HCT116 (cell line): Measurements from ENCODE around the gene FHIT. TPM values are rescaled to one million over a fixed set of nuclear protein-coding genes. Genes with fewer than 3 reads are reported as not detected.

ENCODE experiments used
- ATAC-seq: fragments of 200-7000 bp; cut with Tn5 transposase; 2 replicates; pipeline ENCODE4 v1.9.1; 2020; ENCODE audit warnings: mild to moderate bottlenecking, moderate library complexity
- BruUV-seq: library from RNA; stranded (reverse); fragments of 400-500 nt; replicated peaks from 2 replicates; lab custom pipeline; 2021; lab: Mats Ljungman, UMichigan
- CTCF ChIA-PET: fragments of 300-600 bp; sonication (Branson Sonifier 250); formaldehyde crosslinking; loops from one replicate; lab custom pipeline; 2021; ENCODE audit warnings: antibody characterized with exemption; lab: Charles Lee
- POLR2A ChIA-PET: fragments of 300-600, 350-600 bp; sonication (Branson Sonifier 250); formaldehyde crosslinking; loops from one replicate; lab custom pipeline; 2021; ENCODE audit warnings: antibody characterized with exemption; lab: Charles Lee
- RAD21 ChIA-PET, 2 experiments: fragments of 300-600 bp; sonication (Branson Sonifier 250); formaldehyde crosslinking; loops; one replicate each; lab custom pipeline; 2023; ENCODE audit warnings: low total read pairs in 2 of 2; ENCODE audit not compliant: uncharacterized antibody in 2 of 2, unreplicated experiment in 2 of 2, low non-redundant PET in 1 of 2; lab: Charles Lee
- DNase-seq: peaks from one replicate; pipeline ENCODE4 v3.0.0-alpha.2; 2010; ENCODE audit warnings: low read depth, low spot score
- H2AFZ ChIP-seq: fragments of 200-600 bp; shearing (Covaris generic), sonication (generic); 2 replicates; pipeline ENCODE4 v1.6.1; 2017; ENCODE audit warnings: low read depth, mixed run types, mixed read lengths, antibody characterized with exemption, low read length; ENCODE audit not compliant: poor library complexity, severe bottlenecking
- H3K27ac ChIP-seq: 2 replicates; pipeline ENCODE4 v1.5.1; 2012; ENCODE audit warnings: low read depth, low read length
- H3K27me3 ChIP-seq: fragments of 200-600 bp; sonication (generic); 2 replicates; pipeline ENCODE4 v1.6.1; 2016; ENCODE audit warnings: mixed run types, low read length, mixed read lengths; ENCODE audit not compliant: insufficient read depth
- H3K36me3 ChIP-seq, 2 experiments: fragments of 200-500 bp in 1 of 2; fragments of 200-600 bp in 1 of 2; sonication (Bioruptor generic) in 1 of 2; sonication (generic) in 1 of 2; 2 replicates each; pipeline versions ENCODE4 v1.5.1 to v1.6.1; 2014 to 2016; ENCODE audit warnings: low read length in 2 of 2, inconsistent platforms in 1 of 2, mixed read lengths in 1 of 2, mixed run types in 1 of 2; ENCODE audit not compliant: insufficient read depth in 2 of 2, control insufficient read depth in 1 of 2
- H3K4me1 ChIP-seq, 2 experiments: fragments of 200-600 bp in 1 of 2; sonication (generic) in 1 of 2; 2 replicates each; pipeline versions ENCODE4 v1.5.1 to v1.6.1; 2012 to 2017; ENCODE audit warnings: low read length in 2 of 2, inconsistent platforms in 1 of 2, mild to moderate bottlenecking in 1 of 2, mixed read lengths in 1 of 2, mixed run types in 1 of 2, moderate library complexity in 1 of 2; ENCODE audit not compliant: insufficient read depth in 2 of 2, control insufficient read depth in 1 of 2
- H3K4me2 ChIP-seq: fragments of 200-600 bp; sonication (generic); 2 replicates; pipeline ENCODE4 v1.6.1; 2017; ENCODE audit warnings: mixed run types, low read length, mixed read lengths
- H3K4me3 ChIP-seq, 2 experiments: fragments of 200-600 bp in 1 of 2; sonication (generic) in 1 of 2; replicated peaks in 1 of 2; 2 replicates each; pipeline ENCODE4 v1.5.1; 2011 to 2016; ENCODE audit warnings: low read length in 2 of 2, control low read depth in 1 of 2, low read depth in 1 of 2, mild to moderate bottlenecking in 1 of 2, mixed read lengths in 1 of 2, mixed run types in 1 of 2
- H3K79me2 ChIP-seq: fragments of 200-600 bp; sonication (generic); 2 replicates; pipeline ENCODE4 v1.6.1; 2017; ENCODE audit warnings: mild to moderate bottlenecking, mixed run types, low read length, moderate library complexity, mixed read lengths; ENCODE audit not compliant: insufficient read depth
- H3K9ac ChIP-seq: fragments of 200-600 bp; sonication (generic); 2 replicates; pipeline ENCODE4 v1.6.1; 2016; ENCODE audit warnings: low read length, mixed read lengths
- H3K9me2 ChIP-seq: fragments of 200-600 bp; sonication (generic), shearing (Covaris generic); 2 replicates; pipeline ENCODE4 v1.6.1; 2017; ENCODE audit warnings: mixed run types, mild to moderate bottlenecking, moderate library complexity; ENCODE audit not compliant: insufficient read depth
- H3K9me3 ChIP-seq, 2 experiments: fragments of 200-500 bp in 1 of 2; fragments of 200-600 bp in 1 of 2; sonication (Bioruptor generic) in 1 of 2; sonication (generic) in 1 of 2; 2 replicates each; pipeline ENCODE4 v1.6.1; 2014 to 2017; ENCODE audit warnings: low read length in 2 of 2, mixed read lengths in 2 of 2, inconsistent platforms in 1 of 2, low read depth in 1 of 2, mild to moderate bottlenecking in 1 of 2, mixed run types in 1 of 2, moderate library complexity in 1 of 2; ENCODE audit not compliant: control insufficient read depth in 1 of 2, insufficient read depth in 1 of 2
- H4K20me1 ChIP-seq: fragments of 200-600 bp; sonication (generic), shearing (Covaris generic); 2 replicates; pipeline ENCODE4 v1.6.1; 2017; ENCODE audit warnings: mixed run types, mild to moderate bottlenecking, moderate library complexity; ENCODE audit not compliant: insufficient read depth
- ATF3 ChIP-seq: IDR thresholded peaks from 2 replicates; pipeline ENCODE4 v1.6.1; 2012
- CBX3 ChIP-seq: IDR thresholded peaks from 2 replicates; pipeline ENCODE4 v1.6.1; 2012; ENCODE audit warnings: low read depth
- CEBPB ChIP-seq: IDR thresholded peaks from 2 replicates; pipeline ENCODE4 v1.6.1; 2012; ENCODE audit warnings: low read depth
- EZH2 ChIP-seq: fragments of 200-600 bp; sonication (generic); IDR thresholded peaks from 2 replicates; pipeline ENCODE4 v1.6.1; 2017; ENCODE audit warnings: antibody characterized with exemption, mixed run types
- EZH2phosphoT487 ChIP-seq: fragments of 200-600 bp; IDR thresholded peaks from 2 replicates; pipeline ENCODE4 v1.6.1; 2018; ENCODE audit warnings: antibody characterized with exemption, borderline replicate concordance
- FOSL1 ChIP-seq: IDR thresholded peaks from 2 replicates; pipeline ENCODE4 v1.6.1; 2012; ENCODE audit warnings: low read depth
- JUND ChIP-seq: IDR thresholded peaks from 2 replicates; pipeline ENCODE4 v1.6.1; 2012
- POLR2A ChIP-seq: IDR thresholded peaks from 2 replicates; pipeline ENCODE4 v1.7.0; 2011; ENCODE audit warnings: borderline replicate concordance; ENCODE audit not compliant: insufficient read depth, insufficient read length; ENCODE audit errors: extremely low read depth
- RAD21 ChIP-seq: IDR thresholded peaks from 2 replicates; pipeline ENCODE4 v1.6.1; 2012; ENCODE audit warnings: low read depth, mild to moderate bottlenecking
- SIN3A ChIP-seq: IDR thresholded peaks from 2 replicates; pipeline ENCODE4 v1.6.1; 2012; ENCODE audit warnings: low read depth
- TCF7L2 ChIP-seq: IDR thresholded peaks from 2 replicates; pipeline ENCODE4 v1.7.0; 2011; ENCODE audit warnings: borderline replicate concordance, inconsistent platforms; ENCODE audit not compliant: insufficient read depth, insufficient read length; ENCODE audit errors: extremely low read depth
- intact Hi-C: fragments of 100-400 bp; cut with micrococcal nuclease; formaldehyde crosslinking; loops from 2 replicates; pipeline ENCODE4 v1.10.0; 2022
- total RNA-seq: library from RNA; stranded (reverse); gene quantifications from one replicate; pipeline ENCODE4 v1.2.1, GENCODE V29; 2021; ENCODE audit not compliant: unreplicated experiment
- TF ChIP-seq, protein P1 (sequence below): IDR thresholded peaks from 2 replicates; pipeline ENCODE4 v1.6.1; 2012
- TF ChIP-seq, protein P2 (sequence below): IDR thresholded peaks from 2 replicates; pipeline ENCODE4 v1.6.1; 2011; ENCODE audit warnings: mild to moderate bottlenecking, low read length, moderate library complexity; ENCODE audit not compliant: insufficient replicate concordance; ENCODE audit errors: extremely low read depth
- TF ChIP-seq, protein P3 (sequence below): IDR thresholded peaks from 2 replicates; pipeline ENCODE4 v1.6.1; 2012; ENCODE audit warnings: low read depth

Gene FHIT
- total RNA-seq, 1 experiment from 2014 or later: 20.1 TPM

DNA sequence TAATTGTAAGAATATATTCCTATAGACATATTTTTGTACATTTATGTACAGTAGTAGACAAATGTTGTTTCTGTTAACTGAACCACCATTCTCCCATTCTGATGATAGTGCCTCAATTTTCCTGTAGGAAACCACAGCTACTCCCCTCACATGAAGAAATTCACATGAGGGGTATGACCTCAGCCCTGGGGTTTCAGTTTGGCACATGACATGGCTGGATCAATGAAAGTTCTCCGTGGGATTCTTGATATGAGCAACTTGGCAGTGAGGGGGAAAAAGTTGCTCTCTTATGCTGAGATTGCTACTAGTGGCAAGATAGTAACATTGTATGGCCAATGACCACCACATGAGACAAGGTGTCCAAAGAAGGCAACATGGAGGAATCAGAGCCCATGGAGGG, 1111.1 kb downstream of the FHIT start:
- H2AFZ ChIP-seq: no peak overlapping the region
- no peak overlapping the region for H3K27ac ChIP-seq
- RAD21 ChIA-PET: interaction anchor here in 1 of 2 experiments (0.7 kb wide), 1 partner anchor 21 kb away, joined by 3 read pairs; no protein-coding TSS in a partner anchor
- no peaks in the 10 kb centered on the region for H3K4me1 ChIP-seq
- TF ChIP-seq FOSL1 (no peak), ATF3 (no peak), RAD21 (no peak), JUND (no peak), CBX3 (no peak), CEBPB (no peak), TCF7L2 (no peak), POLR2A (no peak), SIN3A (no peak), EZH2phosphoT487 (no peak), EZH2 (no peak)
- TF ChIP-seq, protein P1, sequence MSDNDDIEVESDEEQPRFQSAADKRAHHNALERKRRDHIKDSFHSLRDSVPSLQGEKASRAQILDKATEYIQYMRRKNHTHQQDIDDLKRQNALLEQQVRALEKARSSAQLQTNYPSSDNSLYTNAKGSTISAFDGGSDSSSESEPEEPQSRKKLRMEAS: no peak
- TF ChIP-seq, protein P2, sequence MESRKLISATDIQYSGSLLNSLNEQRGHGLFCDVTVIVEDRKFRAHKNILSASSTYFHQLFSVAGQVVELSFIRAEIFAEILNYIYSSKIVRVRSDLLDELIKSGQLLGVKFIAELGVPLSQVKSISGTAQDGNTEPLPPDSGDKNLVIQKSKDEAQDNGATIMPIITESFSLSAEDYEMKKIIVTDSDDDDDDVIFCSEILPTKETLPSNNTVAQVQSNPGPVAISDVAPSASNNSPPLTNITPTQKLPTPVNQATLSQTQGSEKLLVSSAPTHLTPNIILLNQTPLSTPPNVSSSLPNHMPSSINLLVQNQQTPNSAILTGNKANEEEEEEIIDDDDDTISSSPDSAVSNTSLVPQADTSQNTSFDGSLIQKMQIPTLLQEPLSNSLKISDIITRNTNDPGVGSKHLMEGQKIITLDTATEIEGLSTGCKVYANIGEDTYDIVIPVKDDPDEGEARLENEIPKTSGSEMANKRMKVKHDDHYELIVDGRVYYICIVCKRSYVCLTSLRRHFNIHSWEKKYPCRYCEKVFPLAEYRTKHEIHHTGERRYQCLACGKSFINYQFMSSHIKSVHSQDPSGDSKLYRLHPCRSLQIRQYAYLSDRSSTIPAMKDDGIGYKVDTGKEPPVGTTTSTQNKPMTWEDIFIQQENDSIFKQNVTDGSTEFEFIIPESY: no peak
- TF ChIP-seq, protein P3, sequence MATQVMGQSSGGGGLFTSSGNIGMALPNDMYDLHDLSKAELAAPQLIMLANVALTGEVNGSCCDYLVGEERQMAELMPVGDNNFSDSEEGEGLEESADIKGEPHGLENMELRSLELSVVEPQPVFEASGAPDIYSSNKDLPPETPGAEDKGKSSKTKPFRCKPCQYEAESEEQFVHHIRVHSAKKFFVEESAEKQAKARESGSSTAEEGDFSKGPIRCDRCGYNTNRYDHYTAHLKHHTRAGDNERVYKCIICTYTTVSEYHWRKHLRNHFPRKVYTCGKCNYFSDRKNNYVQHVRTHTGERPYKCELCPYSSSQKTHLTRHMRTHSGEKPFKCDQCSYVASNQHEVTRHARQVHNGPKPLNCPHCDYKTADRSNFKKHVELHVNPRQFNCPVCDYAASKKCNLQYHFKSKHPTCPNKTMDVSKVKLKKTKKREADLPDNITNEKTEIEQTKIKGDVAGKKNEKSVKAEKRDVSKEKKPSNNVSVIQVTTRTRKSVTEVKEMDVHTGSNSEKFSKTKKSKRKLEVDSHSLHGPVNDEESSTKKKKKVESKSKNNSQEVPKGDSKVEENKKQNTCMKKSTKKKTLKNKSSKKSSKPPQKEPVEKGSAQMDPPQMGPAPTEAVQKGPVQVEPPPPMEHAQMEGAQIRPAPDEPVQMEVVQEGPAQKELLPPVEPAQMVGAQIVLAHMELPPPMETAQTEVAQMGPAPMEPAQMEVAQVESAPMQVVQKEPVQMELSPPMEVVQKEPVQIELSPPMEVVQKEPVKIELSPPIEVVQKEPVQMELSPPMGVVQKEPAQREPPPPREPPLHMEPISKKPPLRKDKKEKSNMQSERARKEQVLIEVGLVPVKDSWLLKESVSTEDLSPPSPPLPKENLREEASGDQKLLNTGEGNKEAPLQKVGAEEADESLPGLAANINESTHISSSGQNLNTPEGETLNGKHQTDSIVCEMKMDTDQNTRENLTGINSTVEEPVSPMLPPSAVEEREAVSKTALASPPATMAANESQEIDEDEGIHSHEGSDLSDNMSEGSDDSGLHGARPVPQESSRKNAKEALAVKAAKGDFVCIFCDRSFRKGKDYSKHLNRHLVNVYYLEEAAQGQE: no peak
- TF ChIP-seq, all 23 proteins: peak for 0
- BruUV-seq: no TSS peak
- peaks cover 5% of the 10 kb centered on the region; the same call in 1 of the 2 replicates for H3K27me3 ChIP-seq
- no peak overlapping the region for H3K4me2 ChIP-seq
- POLR2A ChIA-PET: no interaction called here
- H3K9me2 ChIP-seq: no peaks in the 10 kb centered on the region
- H3K36me3 ChIP-seq: no peaks in the 10 kb centered on the region
- no peaks in the 10 kb centered on the region for H3K9me3 ChIP-seq
- H4K20me1 ChIP-seq: no peaks in the 10 kb centered on the region
- CTCF ChIA-PET: no interaction called here
- H3K9ac ChIP-seq: no peak overlapping the region
- ATAC-seq: no peak
- no peaks in the 10 kb centered on the region for H3K79me2 ChIP-seq
- DNase-seq: no peak
- H3K4me3 ChIP-seq: no peak overlapping the region
- intact Hi-C loops: no loop called here
